HAP-1 (cell line): ENCODE data around the gene CDK12.
A peak's percentile ranks its signal among the peaks of the same experiment; 100 is the strongest.
"Not testable (repeated sequence)": the region's sequence is repeated elsewhere in the genome, so short reads cannot be mapped to it uniquely, and the experiment has no call there.

Experiments used
- DNase-seq, 2 experiments: peaks; one replicate each; pipeline ENCODE4 v3.0.0-alpha.2; 2016 to 2020; ENCODE audit warnings: low spot score in 2 of 2
- H3K27me3 ChIP-seq: fragments of 250-450 bp; sonication (Bioruptor Pico); 2 replicates; pipeline ENCODE4 v1.5.1; 2020; ENCODE audit warnings: low read depth, mild to moderate bottlenecking, moderate library complexity
- H3K36me3 ChIP-seq: fragments of 250-450 bp; sonication (Bioruptor Pico); replicated peaks from 2 replicates; pipeline ENCODE4 v1.5.1; 2020; ENCODE audit warnings: mild to moderate bottlenecking
- H3K4me1 ChIP-seq: fragments of 250-450 bp; sonication (Bioruptor Pico); 2 replicates; pipeline ENCODE4 v1.5.1; 2020; ENCODE audit warnings: mild to moderate bottlenecking
- H3K4me3 ChIP-seq: fragments of 250-450 bp; sonication (Bioruptor Pico); 2 replicates; pipeline ENCODE4 v1.5.1; 2020; ENCODE audit warnings: mild to moderate bottlenecking, moderate library complexity
- H3K9me3 ChIP-seq: fragments of 250-450 bp; sonication (Bioruptor Pico); 2 replicates; pipeline ENCODE4 v1.5.1; 2020; ENCODE audit warnings: mild to moderate bottlenecking, moderate library complexity
- in situ Hi-C: fragments of 300-500 bp; cut with MboI; formaldehyde crosslinking; loops from 3 replicates; pipeline ENCODE4 v1.14.3; 2020; ENCODE audit warnings: low sequenced_read_pairs, inconsistent platforms, mixed read lengths

The CDK12 gene

DNA sequence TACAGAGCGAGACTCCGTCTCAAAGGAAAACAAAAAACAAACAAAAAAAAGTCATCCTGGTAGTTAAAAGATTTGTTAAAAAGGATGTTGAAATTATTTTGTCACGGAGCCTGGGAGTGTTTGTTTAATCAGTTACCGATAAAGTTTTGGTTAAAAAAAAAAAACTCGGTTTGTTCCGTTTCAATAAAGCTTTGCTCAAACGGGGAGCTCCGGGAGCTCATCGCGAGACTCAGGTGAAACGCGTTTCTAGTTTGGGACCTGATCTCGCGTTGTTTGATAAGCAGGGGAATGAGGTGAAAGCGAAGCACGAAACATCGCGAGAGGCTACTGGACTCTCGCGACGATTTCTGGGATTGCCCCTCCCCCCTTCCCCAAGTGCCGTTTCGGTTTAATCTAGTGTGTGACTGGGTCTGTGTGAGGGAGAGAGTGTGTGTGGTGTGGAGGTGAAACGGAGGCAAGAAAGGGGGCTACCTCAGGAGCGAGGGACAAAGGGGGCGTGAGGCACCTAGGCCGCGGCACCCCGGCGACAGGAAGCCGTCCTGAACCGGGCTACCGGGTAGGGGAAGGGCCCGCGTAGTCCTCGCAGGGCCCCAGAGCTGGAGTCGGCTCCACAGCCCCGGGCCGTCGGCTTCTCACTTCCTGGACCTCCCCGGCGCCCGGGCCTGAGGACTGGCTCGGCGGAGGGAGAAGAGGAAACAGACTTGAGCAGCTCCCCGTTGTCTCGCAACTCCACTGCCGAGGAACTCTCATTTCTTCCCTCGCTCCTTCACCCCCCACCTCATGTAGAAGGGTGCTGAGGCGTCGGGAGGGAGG, at the start of gene CDK12:
TSS of gene CDK12 (plus strand) at position 374 of the 813 bp plus-strand sequence. CDS start 586 bp downstream, outside the sequence.
- no peaks in the 10 kb centered on the region for H3K9me3 ChIP-seq
- peak within 1 kb of the TSS; percentile 79 for H3K4me3 ChIP-seq
- peaks cover 3% of the 10 kb centered on the region for H3K36me3 ChIP-seq
- no peaks in the 10 kb centered on the region for H3K27me3 ChIP-seq
- in situ Hi-C loops: no loop called here
- DNase-seq: peak; percentile 97 to 98
- no peaks in the 10 kb centered on the region; the same call in none of the 2 replicates for H3K4me1 ChIP-seq

- H3K36me3 ChIP-seq: peaks cover 59% of the 10 kb centered on the region
- in situ Hi-C loops: no loop called here
These were observed 45.1 kb upstream of the CDK12 start for GRCh38 chr17:39416141-39416540.

GRCh38 chr17:39429600-39429999, 31.7 kb upstream of the CDK12 start:
- H3K4me1 ChIP-seq: no peaks in the 10 kb centered on the region
- in situ Hi-C loops: no loop called here
- H3K4me3 ChIP-seq: no peak overlapping the region
- no peaks in the 10 kb centered on the region for H3K9me3 ChIP-seq
- H3K27me3 ChIP-seq: no peaks in the 10 kb centered on the region
- DNase-seq: no peak
- peaks cover 84% of the 10 kb centered on the region for H3K36me3 ChIP-seq

More at GRCh38 chr17:39416141-39416540, 45.1 kb upstream of the CDK12 start:
- no peaks in the 10 kb centered on the region for H3K27me3 ChIP-seq
- H3K4me3 ChIP-seq: no peak overlapping the region
- no peaks in the 10 kb centered on the region for H3K4me1 ChIP-seq
- H3K9me3 ChIP-seq: no peaks in the 10 kb centered on the region
- no peak for DNase-seq

DNA sequence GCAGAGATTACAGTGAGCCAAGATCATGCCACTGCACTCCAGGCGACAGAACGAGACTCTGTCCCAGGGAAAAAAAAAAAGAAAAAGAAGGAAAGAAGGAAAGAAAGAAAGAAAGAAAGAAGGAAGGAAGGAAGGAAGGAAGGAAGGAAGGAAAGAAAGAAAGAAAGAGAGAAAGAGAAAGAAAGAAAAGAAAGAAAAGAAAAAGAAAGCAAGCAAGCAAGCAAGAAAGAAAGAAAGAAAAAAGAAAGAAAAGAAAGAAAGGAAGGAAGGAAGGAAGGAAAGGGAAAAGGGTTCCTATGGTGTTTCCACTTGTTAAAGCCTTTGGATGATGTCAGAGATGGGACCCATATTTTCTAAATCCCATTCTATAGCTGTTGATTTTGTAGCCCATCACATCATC, 21.4 kb upstream of the CDK12 start:
- H3K4me1 ChIP-seq, H3K4me3 ChIP-seq, H3K27me3 ChIP-seq, in situ Hi-C loops, DNase-seq, H3K9me3 ChIP-seq: not testable (repeated sequence)
- peaks cover 69% of the 10 kb centered on the region for H3K36me3 ChIP-seq

DNA sequence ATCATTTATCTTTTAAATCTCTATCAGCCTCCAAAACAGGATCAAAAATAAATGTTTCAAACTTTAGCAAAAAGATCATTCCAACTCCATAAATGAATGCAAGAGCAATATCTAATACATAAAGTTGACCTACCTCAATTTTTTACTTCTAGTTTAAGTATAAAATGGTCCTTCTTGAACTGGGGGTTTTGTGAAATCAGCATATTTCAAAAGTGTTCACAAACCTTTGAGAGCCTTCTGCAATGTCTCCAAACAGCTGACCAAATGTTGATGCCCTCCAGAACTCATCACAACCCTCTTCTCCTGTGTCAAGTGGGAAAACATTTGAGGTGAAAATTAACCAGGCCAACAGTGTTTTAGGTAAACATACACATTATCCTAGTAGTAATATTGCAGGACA, 18.0 kb upstream of the CDK12 start:
- Histone ChIP-seq H3K9me3 (no peaks in the 10 kb centered on the region), H3K4me3 (no peak overlapping the region), H3K27me3 (no peaks in the 10 kb centered on the region), H3K36me3 (peaks cover 78% of the 10 kb centered on the region), H3K4me1 (no peaks in the 10 kb centered on the region)
- in situ Hi-C loops: no loop called here
- no peak for DNase-seq

DNA sequence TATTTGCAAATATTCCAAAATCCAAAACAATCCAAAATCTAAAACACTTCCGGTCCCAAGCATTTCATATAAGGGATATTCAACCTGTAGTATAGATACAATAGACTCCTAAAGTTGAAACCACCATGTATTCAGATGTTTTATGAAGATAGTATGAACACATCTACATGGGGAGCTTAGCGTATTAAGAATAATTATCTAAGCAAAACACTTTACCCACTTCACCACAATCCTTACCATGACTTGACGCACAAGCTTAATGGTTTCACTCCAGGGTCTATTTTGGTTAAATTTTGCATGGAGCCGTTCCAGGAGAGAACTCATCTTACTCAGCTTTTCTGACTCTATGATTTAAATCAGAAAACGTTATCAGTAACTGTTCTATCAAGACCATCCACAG, 13.7 kb upstream of the CDK12 start:
- Histone ChIP-seq H3K27me3 (no peaks in the 10 kb centered on the region), H3K4me3 (no peak overlapping the region), H3K4me1 (peaks cover 7% of the 10 kb centered on the region), H3K36me3 (peaks cover 47% of the 10 kb centered on the region), H3K9me3 (no peaks in the 10 kb centered on the region)
- no peak for DNase-seq
- in situ Hi-C loops: no loop called here

GRCh38 chr17:39450051-39450450, 11.2 kb upstream of the CDK12 start:
- peaks cover 7% of the 10 kb centered on the region for H3K4me1 ChIP-seq
- in situ Hi-C loops: no loop called here

GRCh38 chr17:39450847-39451581, 10.3 kb upstream of the CDK12 start, which contains the start of gene MED1:
Gene MED1, minus strand, starts transcription at chr17:39451263. Its CDS starts 201 bp downstream, at chr17:39451062.
- peak; percentile 97 for DNase-seq
- H3K4me3 ChIP-seq: peak within 1 kb of the TSS; percentile 91
- peaks cover 18% of the 10 kb centered on the region for H3K36me3 ChIP-seq
- H3K9me3 ChIP-seq: no peaks in the 10 kb centered on the region
- in situ Hi-C loops: no loop called here
- peaks cover 7% of the 10 kb centered on the region for H3K4me1 ChIP-seq
- H3K27me3 ChIP-seq: no peaks in the 10 kb centered on the region

More at GRCh38 chr17:39450051-39450450, 11.2 kb upstream of the CDK12 start:
- H3K36me3 ChIP-seq: peaks cover 27% of the 10 kb centered on the region
- no peaks in the 10 kb centered on the region for H3K27me3 ChIP-seq
- H3K4me3 ChIP-seq: peak overlapping the region; percentile 91
- DNase-seq: no peak
- H3K9me3 ChIP-seq: no peaks in the 10 kb centered on the region

GRCh38 chr17:39455919-39456318, 5.4 kb upstream of the CDK12 start:
- Histone ChIP-seq H3K9me3 (no peaks in the 10 kb centered on the region), H3K27me3 (no peaks in the 10 kb centered on the region)
- in situ Hi-C loops: no loop called here

DNA sequence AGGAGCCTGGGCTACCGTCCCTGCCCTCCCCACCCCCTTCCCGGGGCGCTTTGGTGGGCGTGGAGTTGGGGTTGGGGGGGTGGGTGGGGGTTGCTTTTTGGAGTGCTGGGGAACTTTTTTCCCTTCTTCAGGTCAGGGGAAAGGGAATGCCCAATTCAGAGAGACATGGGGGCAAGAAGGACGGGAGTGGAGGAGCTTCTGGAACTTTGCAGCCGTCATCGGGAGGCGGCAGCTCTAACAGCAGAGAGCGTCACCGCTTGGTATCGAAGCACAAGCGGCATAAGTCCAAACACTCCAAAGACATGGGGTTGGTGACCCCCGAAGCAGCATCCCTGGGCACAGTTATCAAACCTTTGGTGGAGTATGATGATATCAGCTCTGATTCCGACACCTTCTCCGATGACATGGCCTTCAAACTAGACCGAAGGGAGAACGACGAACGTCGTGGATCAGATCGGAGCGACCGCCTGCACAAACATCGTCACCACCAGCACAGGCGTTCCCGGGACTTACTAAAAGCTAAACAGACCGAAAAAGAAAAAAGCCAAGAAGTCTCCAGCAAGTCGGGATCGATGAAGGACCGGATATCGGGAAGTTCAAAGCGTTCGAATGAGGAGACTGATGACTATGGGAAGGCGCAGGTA, 762 bp downstream of the CDK12 start:
- Histone ChIP-seq H3K36me3 (peaks cover 4% of the 10 kb centered on the region), H3K27me3 (no peaks in the 10 kb centered on the region), H3K4me1 (no peaks in the 10 kb centered on the region; the same call in none of the 2 replicates), H3K9me3 (no peaks in the 10 kb centered on the region), H3K4me3 (peak overlapping the region; percentile 79)
- DNase-seq: peak; percentile 16 to 25
- in situ Hi-C loops: no loop called here

More at GRCh38 chr17:39455919-39456318, 5.4 kb upstream of the CDK12 start:
- Histone ChIP-seq H3K36me3 (no peaks in the 10 kb centered on the region), H3K4me3 (no peak overlapping the region), H3K4me1 (no peaks in the 10 kb centered on the region; the same call in 1 of the 2 replicates)
- DNase-seq: no peak

GRCh38 chr17:39462631-39463375, 1.5 kb downstream of the CDK12 start:
- no peaks in the 10 kb centered on the region for H3K9me3 ChIP-seq
- in situ Hi-C loops: no loop called here
- H3K4me1 ChIP-seq: no peaks in the 10 kb centered on the region; the same call in none of the 2 replicates
- H3K27me3 ChIP-seq: no peaks in the 10 kb centered on the region
- peak in 1 of 2 experiments; percentile 29 for DNase-seq
- H3K4me3 ChIP-seq: peak overlapping the region; percentile 79
- H3K36me3 ChIP-seq: peaks cover 10% of the 10 kb centered on the region

DNA sequence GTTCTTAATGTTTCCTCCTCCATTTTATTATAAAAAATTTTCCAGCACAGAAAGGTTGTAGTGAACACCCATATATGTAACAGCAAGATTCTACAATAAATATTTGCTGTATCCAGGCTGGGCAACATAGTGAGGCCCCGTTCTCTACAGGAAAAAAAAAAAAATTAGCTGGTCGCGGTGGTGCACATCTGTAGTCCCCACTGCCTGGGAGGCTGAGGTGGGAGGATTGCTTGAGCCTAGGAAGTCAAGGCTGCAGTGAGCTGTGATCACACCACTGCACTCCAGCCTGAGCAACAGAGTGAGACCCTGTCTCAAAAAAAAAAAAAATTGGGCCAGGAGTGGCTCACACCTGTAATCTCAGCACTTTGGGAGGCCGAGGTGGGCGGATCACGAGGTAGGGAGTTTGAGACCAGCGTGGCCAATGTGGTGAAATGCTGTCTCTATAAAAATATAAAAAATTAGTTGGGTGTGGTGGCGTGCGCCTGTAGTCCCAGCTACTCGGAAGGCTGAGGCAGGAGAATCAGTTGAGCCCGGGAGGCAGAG, 3.4 kb downstream of the CDK12 start:
- Histone ChIP-seq H3K4me3 (peak overlapping the region; percentile 79), H3K36me3 (peaks cover 13% of the 10 kb centered on the region)
- DNase-seq, H3K27me3 ChIP-seq, H3K4me1 ChIP-seq, H3K9me3 ChIP-seq, in situ Hi-C loops: not testable (repeated sequence)

- peaks cover 42% of the 10 kb centered on the region for H3K36me3 ChIP-seq
- H3K9me3 ChIP-seq, H3K4me1 ChIP-seq, DNase-seq, H3K4me3 ChIP-seq, in situ Hi-C loops, H3K27me3 ChIP-seq: not testable (repeated sequence)
These were observed 7.3 kb downstream of the CDK12 start for GRCh38 chr17:39468610-39469009.
